HG03103 (cell line): ENCODE data around the gene HMCN1.

Experiments
- ATAC-seq: cut with Tn5 transposase; IDR thresholded peaks from one replicate; pipeline ENCODE4 v1.9.1; 2021; ENCODE audit warnings: low read depth; ENCODE audit not compliant: unreplicated experiment

Gene HMCN1

GRCh38 chr1:185733818-185734735, at the start of gene HMCN1:
HMCN1 (plus strand) TSS chr1:185734391; CDS start chr1:185734780, 389 bp downstream.
- no peak for ATAC-seq

GRCh38 chr1:185686821-185687778, 47.1 kb upstream of the HMCN1 start:
- no peak for ATAC-seq

GRCh38 chr1:185690527-185690926, 43.7 kb upstream of the HMCN1 start:
- no peak for ATAC-seq

GRCh38 chr1:185693654-185694053, 40.5 kb upstream of the HMCN1 start:
- ATAC-seq = peak; percentile 11

GRCh38 chr1:185694081-185694480, 40.1 kb upstream of the HMCN1 start:
- ATAC-seq = peak; percentile 86

- no peak for ATAC-seq
Observed at GRCh38 chr1:185695299-185695698, 38.9 kb upstream of the HMCN1 start.

- no peak for ATAC-seq
Observed at GRCh38 chr1:185696422-185697150, 37.6 kb upstream of the HMCN1 start.

GRCh38 chr1:185699874-185700273, 34.3 kb upstream of the HMCN1 start:
- ATAC-seq = no peak

GRCh38 chr1:185701650-185702049, 32.5 kb upstream of the HMCN1 start:
- no peak for ATAC-seq

GRCh38 chr1:185704181-185704580, 30.0 kb upstream of the HMCN1 start:
- no peak for ATAC-seq

GRCh38 chr1:185716095-185716494, 18.1 kb upstream of the HMCN1 start:
- ATAC-seq = no peak

- no peak for ATAC-seq
Observed at GRCh38 chr1:185719021-185719420, 15.2 kb upstream of the HMCN1 start.

GRCh38 chr1:185720633-185721272, 13.4 kb upstream of the HMCN1 start:
- ATAC-seq = no peak

GRCh38 chr1:185721553-185721952, 12.6 kb upstream of the HMCN1 start:
- no peak for ATAC-seq

- ATAC-seq = no peak
Observed at GRCh38 chr1:185722098-185722497, 12.1 kb upstream of the HMCN1 start.

GRCh38 chr1:185727726-185728125, 6.5 kb upstream of the HMCN1 start:
- ATAC-seq = no peak

- no peak for ATAC-seq
Observed at GRCh38 chr1:185731446-185731845, 2.7 kb upstream of the HMCN1 start.

- no peak for ATAC-seq
Observed at GRCh38 chr1:185732951-185733350, 1.2 kb upstream of the HMCN1 start.

- no peak for ATAC-seq
Observed at GRCh38 chr1:185734929-185735700, 924 bp downstream of the HMCN1 start.
